Right hindlimb (tissue), 1 donor: ENCODE results near the gene HPCAL1.
A peak's percentile ranks its signal among the peaks of the same experiment; 100 is the strongest.
"Not testable (repeated sequence)": the region's sequence is repeated elsewhere in the genome, so short reads cannot be mapped to it uniquely, and the experiment has no call there.

Experiments used
- DNase-seq: peaks from one replicate; pipeline ENCODE4 v3.0.0-alpha.2; 2018

Gene HPCAL1

GRCh38 chr2:10302479-10303180 lies at the start of gene HPCAL1:
Gene HPCAL1 (plus strand): TSS chr2:10302904. CDS start chr2:10419758, 116,854 bp downstream.
- peak; percentile 90 for DNase-seq

GRCh38 chr2:10253596-10254372 lies 48.9 kb upstream of the HPCAL1 start:
- DNase-seq, result peak; percentile 12

GRCh38 chr2:10254373-10255188 lies 48.1 kb upstream of the HPCAL1 start:
- peak; percentile 37 for DNase-seq

GRCh38 chr2:10255189-10256030 lies 47.3 kb upstream of the HPCAL1 start:
- DNase-seq, result peak; percentile 12

- DNase-seq, result peak; percentile 11
These were observed 46.6 kb upstream of the HPCAL1 start for GRCh38 chr2:10256031-10256514.

- peak; percentile 15 for DNase-seq
These were observed 46.1 kb upstream of the HPCAL1 start for GRCh38 chr2:10256515-10257031.

- DNase-seq, result peak; percentile 10
These were observed 45.7 kb upstream of the HPCAL1 start for GRCh38 chr2:10257036-10257435.

- DNase-seq, result peak; percentile 1
These were observed 45.1 kb upstream of the HPCAL1 start for GRCh38 chr2:10257500-10258147.

GRCh38 chr2:10258326-10258725 lies 44.4 kb upstream of the HPCAL1 start:
- no peak for DNase-seq

- DNase-seq, result no peak
These were observed 44.0 kb upstream of the HPCAL1 start for GRCh38 chr2:10258726-10259125.

GRCh38 chr2:10260130-10260529 lies 42.6 kb upstream of the HPCAL1 start:
- DNase-seq, result peak; percentile 9

- DNase-seq, result not testable (repeated sequence)
These were observed 39.2 kb upstream of the HPCAL1 start for GRCh38 chr2:10263526-10263925.

- DNase-seq, result peak; percentile 7
These were observed 38.0 kb upstream of the HPCAL1 start for GRCh38 chr2:10264506-10265328.

GRCh38 chr2:10265329-10266132 lies 37.2 kb upstream of the HPCAL1 start:
- peak; percentile 12 for DNase-seq

GRCh38 chr2:10266133-10266620 lies 36.5 kb upstream of the HPCAL1 start:
- no peak for DNase-seq

- DNase-seq, result no peak
These were observed 35.7 kb upstream of the HPCAL1 start for GRCh38 chr2:10267036-10267435.

- peak; percentile 62 for DNase-seq
These were observed 34.9 kb upstream of the HPCAL1 start for GRCh38 chr2:10267551-10268465.

- no peak for DNase-seq
These were observed 33.4 kb upstream of the HPCAL1 start for GRCh38 chr2:10269291-10269690.
